OCI-LY1 (cell line): ENCODE measurements around the gene NBEA.

ENCODE experiments used
- H2AFZ ChIP-seq: fragments of 200-600 bp; sonication (generic), shearing (Covaris generic); 2 replicates; pipeline ENCODE4 v1.6.0; 2014; ENCODE audit warnings: antibody characterized with exemption, mild to moderate bottlenecking, low read length
- H3F3A ChIP-seq: fragments of 200-600 bp; sonication (generic), shearing (Covaris generic); 2 replicates; pipeline ENCODE4 v1.6.0; 2014; ENCODE audit warnings: mild to moderate bottlenecking, antibody characterized with exemption, low read length, moderate library complexity; ENCODE audit not compliant: insufficient read depth
- H3K27ac ChIP-seq: fragments of 200-600 bp; sonication (generic); 2 replicates; pipeline ENCODE4 v1.5.1; 2014; ENCODE audit warnings: low read length, mixed run types, mild to moderate bottlenecking, low read depth; ENCODE audit not compliant: poor library complexity, severe bottlenecking
- H3K27me3 ChIP-seq: fragments of 200-600 bp; sonication (generic); 2 replicates; pipeline ENCODE4 v1.6.0; 2014; ENCODE audit warnings: antibody characterized with exemption, mild to moderate bottlenecking, low read length, moderate library complexity; ENCODE audit not compliant: insufficient read depth
- H3K36me3 ChIP-seq: fragments of 200-600 bp; sonication (generic); 2 replicates; pipeline ENCODE4 v1.6.1; 2014; ENCODE audit warnings: mild to moderate bottlenecking, antibody characterized with exemption, low read length, moderate library complexity, mixed read lengths; ENCODE audit not compliant: insufficient read depth
- H3K4me1 ChIP-seq: fragments of 200-600 bp; sonication (generic); 2 replicates; pipeline ENCODE4 v1.5.1; 2014; ENCODE audit warnings: mild to moderate bottlenecking, low read length, moderate library complexity; ENCODE audit not compliant: insufficient read depth, severe bottlenecking
- H3K4me2 ChIP-seq: fragments of 200-600 bp; sonication (generic), shearing (Covaris generic); 2 replicates; pipeline ENCODE4 v1.6.1; 2014; ENCODE audit warnings: low read length
- H3K4me3 ChIP-seq: fragments of 200-600 bp; sonication (generic); 2 replicates; pipeline ENCODE4 v1.5.1; 2014; ENCODE audit warnings: low read length, low read depth, mild to moderate bottlenecking, mixed read lengths; ENCODE audit not compliant: poor library complexity, severe bottlenecking
- H3K79me2 ChIP-seq: fragments of 200-600 bp; shearing (Covaris generic); 2 replicates; pipeline ENCODE4 v1.6.1; 2016; ENCODE audit warnings: mixed run types, low read length, mixed read lengths; ENCODE audit not compliant: insufficient read depth
- H3K9ac ChIP-seq: fragments of 200-600 bp; sonication (generic), shearing (Covaris generic); 2 replicates; pipeline ENCODE4 v1.6.1; 2014; ENCODE audit warnings: mild to moderate bottlenecking, low read length, mixed read lengths
- H3K9me2 ChIP-seq: fragments of 200-600 bp; sonication (generic), shearing (Covaris generic); 2 replicates; pipeline ENCODE4 v1.6.1; 2014; ENCODE audit warnings: low read depth, mild to moderate bottlenecking, low read length, mixed read lengths
- H3K9me3 ChIP-seq: fragments of 200-600 bp; shearing (Covaris generic); 2 replicates; pipeline ENCODE4 v1.6.1; 2014; ENCODE audit warnings: low read length, mixed read lengths
- H4K20me1 ChIP-seq: fragments of 200-600 bp; sonication (generic), shearing (Covaris generic); 2 replicates; pipeline ENCODE4 v1.6.0; 2016; ENCODE audit warnings: mild to moderate bottlenecking, low read length; ENCODE audit not compliant: insufficient read depth
- CTCF ChIP-seq: fragments of 200-600 bp; sonication (generic), shearing (Covaris generic); IDR thresholded peaks from 2 replicates; pipeline ENCODE4 v1.5.1; 2017; ENCODE audit warnings: mild to moderate bottlenecking, antibody characterized with exemption, low read length, moderate library complexity, mixed read lengths
- EZH2 ChIP-seq: fragments of 200-600 bp; sonication (generic), shearing (Covaris generic); IDR thresholded peaks from 2 replicates; pipeline ENCODE4 v1.8.0; 2017; ENCODE audit warnings: borderline replicate concordance, mixed run types, mild to moderate bottlenecking, antibody characterized with exemption, low read length, moderate library complexity, mixed read lengths

NBEA gene

GRCh38 chr13:35136585-35136984, 194.5 kb downstream of the NBEA start:
- no peaks in the 10 kb centered on the region for H3K9me2 ChIP-seq
- H4K20me1 ChIP-seq, result no peaks in the 10 kb centered on the region
- H2AFZ ChIP-seq, result no peak overlapping the region
- H3K4me3 ChIP-seq, result no peak overlapping the region
- H3K27me3 ChIP-seq, result no peaks in the 10 kb centered on the region
- no peaks in the 10 kb centered on the region for H3K36me3 ChIP-seq
- H3K4me1 ChIP-seq, result no peaks in the 10 kb centered on the region
- H3F3A ChIP-seq, result no peaks in the 10 kb centered on the region
- H3K4me2 ChIP-seq, result no peak overlapping the region
- no peaks in the 10 kb centered on the region for H3K9me3 ChIP-seq
- no peak overlapping the region for H3K9ac ChIP-seq
- H3K79me2 ChIP-seq, result no peaks in the 10 kb centered on the region
- H3K27ac ChIP-seq, result no peak overlapping the region
- no peak for TF ChIP-seq CTCF
- no peak for TF ChIP-seq EZH2

- Histone ChIP-seq H3K4me2 (no peak overlapping the region), H4K20me1 (no peaks in the 10 kb centered on the region), H3K4me1 (no peaks in the 10 kb centered on the region), H3K36me3 (no peaks in the 10 kb centered on the region), H3K9me3 (no peaks in the 10 kb centered on the region), H3K9ac (no peak overlapping the region), H3K79me2 (no peaks in the 10 kb centered on the region), H3K27me3 (no peaks in the 10 kb centered on the region), H3K4me3 (no peak overlapping the region), H3K27ac (no peak overlapping the region), H3F3A (no peaks in the 10 kb centered on the region), H3K9me2 (no peaks in the 10 kb centered on the region), H2AFZ (no peak overlapping the region)
- no peak for TF ChIP-seq CTCF
- no peak for TF ChIP-seq EZH2
Measured at GRCh38 chr13:35139591-35139990, 197.5 kb downstream of the NBEA start.

- Histone ChIP-seq H3K4me2 (no peak overlapping the region), H3K27me3 (no peaks in the 10 kb centered on the region), H3K4me3 (no peak overlapping the region), H3K9ac (no peak overlapping the region), H3K4me1 (no peaks in the 10 kb centered on the region), H3K36me3 (no peaks in the 10 kb centered on the region), H3K27ac (no peak overlapping the region), H3K79me2 (no peaks in the 10 kb centered on the region), H3K9me3 (no peaks in the 10 kb centered on the region), H4K20me1 (no peaks in the 10 kb centered on the region), H2AFZ (no peak overlapping the region), H3F3A (no peaks in the 10 kb centered on the region), H3K9me2 (no peaks in the 10 kb centered on the region)
- TF ChIP-seq EZH2, result no peak
- TF ChIP-seq CTCF, result no peak
Measured at GRCh38 chr13:35140321-35140720, 198.3 kb downstream of the NBEA start.
